Measurements from ENCODE around the gene ABCB10.
"Not testable (repeated sequence)": the region's sequence is repeated elsewhere in the genome, so short reads cannot be mapped to it uniquely, and the experiment has no call there.

Gene ABCB10

GRCh38 chr1:229558460-229559335 lies at the start of gene ABCB10:
Gene ABCB10 (minus strand): TSS chr1:229558707. CDS start chr1:229558652, 55 bp downstream.
- DNase-seq (ENCODE audit: low spot score) = peak; percentile 99

- no peak for DNase-seq (ENCODE audit: low spot score)
Observed at GRCh38 chr1:229607370-229607769, 48.9 kb upstream of the ABCB10 start.

- no peak for DNase-seq (ENCODE audit: low spot score)
Observed at GRCh38 chr1:229603371-229604005, 45.0 kb upstream of the ABCB10 start.

- DNase-seq (ENCODE audit: low spot score) = no peak
Observed at GRCh38 chr1:229600229-229600628, 41.7 kb upstream of the ABCB10 start.

- no peak for DNase-seq (ENCODE audit: low spot score)
Observed at GRCh38 chr1:229599218-229599954, 40.9 kb upstream of the ABCB10 start.

- DNase-seq (ENCODE audit: low spot score) = peak; percentile 24
Observed at GRCh38 chr1:229597877-229598276, 39.4 kb upstream of the ABCB10 start.

GRCh38 chr1:229596925-229597699 lies 38.6 kb upstream of the ABCB10 start:
- peak; percentile 82 for DNase-seq (ENCODE audit: low spot score)

- not testable (repeated sequence) for DNase-seq (ENCODE audit: low spot score)
Observed at GRCh38 chr1:229595876-229596275, 37.4 kb upstream of the ABCB10 start.

- DNase-seq (ENCODE audit: low spot score) = no peak
Observed at GRCh38 chr1:229594227-229595008, 35.9 kb upstream of the ABCB10 start.

- DNase-seq (ENCODE audit: low spot score) = no peak
Observed at GRCh38 chr1:229593800-229594199, 35.3 kb upstream of the ABCB10 start.

GRCh38 chr1:229590119-229590518 lies 31.6 kb upstream of the ABCB10 start:
- DNase-seq (ENCODE audit: low spot score) = no peak

- DNase-seq (ENCODE audit: low spot score) = no peak
Observed at GRCh38 chr1:229585338-229585737, 26.8 kb upstream of the ABCB10 start.

GRCh38 chr1:229582715-229583114 lies 24.2 kb upstream of the ABCB10 start:
- no peak for DNase-seq (ENCODE audit: low spot score)

- DNase-seq (ENCODE audit: low spot score) = peak; percentile 43
Observed at GRCh38 chr1:229582011-229582694, 23.6 kb upstream of the ABCB10 start.

GRCh38 chr1:229581485-229581884 lies 23.0 kb upstream of the ABCB10 start:
- DNase-seq (ENCODE audit: low spot score) = no peak

GRCh38 chr1:229579059-229579673 lies 20.7 kb upstream of the ABCB10 start:
- peak; percentile 45 for DNase-seq (ENCODE audit: low spot score)

GRCh38 chr1:229578168-229579058 lies 19.9 kb upstream of the ABCB10 start:
- DNase-seq (ENCODE audit: low spot score) = no peak

GRCh38 chr1:229574679-229575442 lies 16.4 kb upstream of the ABCB10 start:
- no peak for DNase-seq (ENCODE audit: low spot score)

Measured in hepatic stellate cell (primary cell).